Measurements from ENCODE around the gene PRKAB1.

DNA sequence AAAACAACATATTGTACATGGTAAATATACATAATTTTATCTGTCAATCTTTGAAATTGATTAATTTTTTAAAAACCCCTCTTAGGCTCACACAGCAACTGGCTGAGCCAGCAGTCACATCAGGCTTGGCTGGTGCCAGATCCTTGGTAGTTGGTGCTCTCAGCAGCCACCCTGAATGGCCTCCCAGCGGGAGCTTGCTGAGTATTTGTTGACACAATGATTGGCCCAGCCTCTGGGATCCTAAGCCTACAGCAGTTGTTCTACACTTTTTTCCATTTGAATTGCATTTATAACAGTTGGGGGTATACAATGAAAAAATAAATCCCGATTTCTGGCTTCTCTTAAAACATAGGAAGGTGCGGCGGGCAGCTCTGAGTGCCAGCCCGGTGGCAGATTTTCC lies 11.1 kb downstream of the PRKAB1 start:
- TF ChIP-seq CTCF (IDR thresholded peaks at IDR 0.05) (no peak), POLR2A (IDR thresholded peaks at IDR 0.05) (no peak), POLR2AphosphoS5 (IDR thresholded peaks at IDR 0.05) (no peak), EP300 (IDR thresholded peaks at IDR 0.05) (no peak)
